GM12872 (cell line): Measurements from ENCODE around the gene GPR21.

Experiments
- TF ChIP-seq, protein P1 (sequence below): IDR thresholded peaks from 3 replicates; pipeline ENCODE4 v1.5.1; 2011; ENCODE audit warnings: low read depth, mild to moderate bottlenecking, low read length, moderate library complexity; ENCODE audit not compliant: insufficient read depth

GPR21 gene

DNA sequence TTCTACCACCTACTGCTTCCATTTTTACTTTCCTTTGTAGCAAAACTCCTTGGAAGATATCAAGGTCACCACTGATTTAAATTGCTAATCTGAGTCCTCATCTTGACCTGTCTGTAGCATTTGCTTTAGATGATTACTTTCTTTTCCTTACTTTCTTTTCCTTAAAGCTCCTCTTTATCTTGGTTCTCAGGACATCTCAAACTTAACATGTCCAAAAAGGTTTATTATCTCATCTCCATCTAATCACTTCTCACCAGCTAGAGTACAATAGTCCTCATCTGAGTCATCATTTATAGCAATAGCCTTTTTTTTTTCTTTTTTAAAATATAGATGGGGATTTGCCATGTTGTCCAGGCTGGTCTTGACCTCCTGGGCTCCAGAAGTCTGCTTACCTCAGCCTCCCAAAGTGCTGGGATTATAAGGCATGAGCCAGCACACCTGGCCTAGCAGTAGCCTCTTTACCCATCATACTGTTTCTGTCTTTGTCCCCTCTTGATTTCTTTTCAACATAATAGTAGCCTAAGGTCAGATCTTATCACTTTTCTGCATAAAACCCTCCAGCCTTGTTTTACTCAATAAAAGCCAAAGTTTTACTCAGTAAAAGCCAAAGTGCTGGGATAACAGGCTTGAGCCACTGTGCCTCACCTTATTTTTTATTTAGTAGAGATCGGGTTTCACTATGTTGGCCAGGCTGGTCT is 32.9 kb upstream of the GPR21 start:
- TF ChIP-seq, protein P1, sequence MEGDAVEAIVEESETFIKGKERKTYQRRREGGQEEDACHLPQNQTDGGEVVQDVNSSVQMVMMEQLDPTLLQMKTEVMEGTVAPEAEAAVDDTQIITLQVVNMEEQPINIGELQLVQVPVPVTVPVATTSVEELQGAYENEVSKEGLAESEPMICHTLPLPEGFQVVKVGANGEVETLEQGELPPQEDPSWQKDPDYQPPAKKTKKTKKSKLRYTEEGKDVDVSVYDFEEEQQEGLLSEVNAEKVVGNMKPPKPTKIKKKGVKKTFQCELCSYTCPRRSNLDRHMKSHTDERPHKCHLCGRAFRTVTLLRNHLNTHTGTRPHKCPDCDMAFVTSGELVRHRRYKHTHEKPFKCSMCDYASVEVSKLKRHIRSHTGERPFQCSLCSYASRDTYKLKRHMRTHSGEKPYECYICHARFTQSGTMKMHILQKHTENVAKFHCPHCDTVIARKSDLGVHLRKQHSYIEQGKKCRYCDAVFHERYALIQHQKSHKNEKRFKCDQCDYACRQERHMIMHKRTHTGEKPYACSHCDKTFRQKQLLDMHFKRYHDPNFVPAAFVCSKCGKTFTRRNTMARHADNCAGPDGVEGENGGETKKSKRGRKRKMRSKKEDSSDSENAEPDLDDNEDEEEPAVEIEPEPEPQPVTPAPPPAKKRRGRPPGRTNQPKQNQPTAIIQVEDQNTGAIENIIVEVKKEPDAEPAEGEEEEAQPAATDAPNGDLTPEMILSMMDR = no peak

DNA sequence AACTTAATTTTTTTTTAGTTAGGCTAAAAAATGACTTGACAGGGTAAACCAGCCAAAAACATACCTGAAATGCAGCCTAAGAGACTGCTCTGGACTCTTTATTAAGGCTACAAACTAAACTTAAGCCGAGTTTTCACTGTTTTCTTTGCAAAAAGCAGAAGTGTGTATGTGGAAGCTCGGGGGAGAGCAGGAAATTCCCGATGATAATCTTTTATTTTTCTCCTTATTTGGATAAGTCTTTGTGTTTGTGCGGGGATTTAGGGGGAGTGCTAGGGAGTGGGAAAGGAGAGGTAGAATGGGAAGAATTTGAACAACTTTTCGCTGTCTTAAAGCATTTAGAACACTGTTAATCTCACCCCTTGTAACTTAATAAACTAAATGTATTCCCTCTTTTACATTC is 30.7 kb upstream of the GPR21 start:
- TF ChIP-seq, protein P1 = no peak

DNA sequence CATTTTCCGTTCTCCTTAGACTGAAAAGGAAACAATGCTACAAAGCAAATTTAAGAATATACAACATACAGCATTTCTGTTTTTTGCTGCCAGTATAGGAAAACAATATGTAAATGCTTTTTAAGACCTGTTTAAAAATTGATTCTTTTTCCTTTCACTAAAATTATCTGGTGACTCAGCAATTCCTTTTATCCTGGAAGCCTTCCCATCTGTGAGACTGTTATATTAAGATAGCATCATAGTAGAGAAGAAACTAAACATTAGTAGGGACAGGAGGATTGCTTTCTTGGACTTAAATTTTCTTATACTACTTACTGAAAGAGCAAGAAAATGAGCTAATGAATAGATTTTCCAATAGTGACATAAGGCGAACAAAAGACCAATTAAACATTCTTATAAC is 30.0 kb upstream of the GPR21 start:
- TF ChIP-seq, protein P1 = no peak

DNA sequence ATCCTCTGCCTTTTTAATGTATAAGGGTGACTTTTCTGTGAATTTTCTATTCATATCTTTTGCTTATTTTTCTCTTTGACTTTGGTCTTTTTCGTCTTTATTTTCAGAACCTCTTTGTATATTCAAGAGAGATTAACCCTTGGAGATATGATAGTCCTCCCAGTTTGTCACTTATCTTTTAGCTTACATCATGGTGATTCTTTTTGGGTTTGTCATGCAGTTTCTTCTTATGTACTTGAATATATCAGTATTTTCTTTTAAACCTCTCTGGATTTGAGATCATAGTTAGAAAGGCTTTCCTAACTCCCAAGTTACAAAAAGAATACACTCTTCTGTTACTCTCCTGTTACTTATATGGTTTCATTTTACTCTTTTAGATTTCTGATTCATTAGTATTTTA is 27.5 kb upstream of the GPR21 start:
- TF ChIP-seq, protein P1 = no peak

DNA sequence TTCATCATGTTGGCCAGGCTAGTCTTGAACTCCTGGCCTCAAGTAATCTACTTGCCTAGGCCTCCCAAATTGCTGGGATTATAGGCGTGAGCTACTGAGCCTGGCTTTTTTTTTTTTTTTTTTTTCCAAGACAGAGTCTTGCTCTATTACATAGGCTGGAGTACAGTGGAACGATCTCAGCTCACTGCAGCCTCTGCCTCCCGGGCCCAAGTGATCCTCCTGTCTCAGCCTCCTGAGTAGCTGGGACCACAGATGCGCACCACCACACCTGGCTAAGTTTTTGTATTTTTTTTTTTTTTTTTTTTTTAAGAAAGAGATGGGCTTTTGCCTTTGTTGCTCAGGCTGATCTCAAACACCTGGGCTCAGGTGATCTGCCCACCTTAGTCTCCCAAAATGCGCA is 26.2 kb upstream of the GPR21 start:
- TF ChIP-seq, protein P1 = no peak

DNA sequence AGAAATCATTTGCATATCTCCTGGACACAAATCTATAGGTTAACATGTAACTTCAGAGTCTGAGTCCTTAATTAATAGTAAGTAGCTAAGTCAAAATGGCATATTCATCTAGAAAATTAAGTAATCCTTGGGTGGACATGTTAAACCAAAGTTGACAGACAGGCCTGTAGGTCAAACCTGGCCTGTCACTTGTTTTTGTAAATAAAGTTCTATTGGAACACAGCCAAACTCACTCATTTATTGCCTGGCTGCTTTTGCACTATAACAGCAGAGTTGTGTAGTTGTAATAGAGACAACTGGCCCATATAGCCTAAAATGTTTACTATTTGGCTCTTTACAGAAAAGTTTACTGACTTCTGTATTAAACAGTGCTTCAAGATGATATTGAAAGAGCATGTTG is 24.6 kb upstream of the GPR21 start:
- TF ChIP-seq, protein P1 = no peak

DNA sequence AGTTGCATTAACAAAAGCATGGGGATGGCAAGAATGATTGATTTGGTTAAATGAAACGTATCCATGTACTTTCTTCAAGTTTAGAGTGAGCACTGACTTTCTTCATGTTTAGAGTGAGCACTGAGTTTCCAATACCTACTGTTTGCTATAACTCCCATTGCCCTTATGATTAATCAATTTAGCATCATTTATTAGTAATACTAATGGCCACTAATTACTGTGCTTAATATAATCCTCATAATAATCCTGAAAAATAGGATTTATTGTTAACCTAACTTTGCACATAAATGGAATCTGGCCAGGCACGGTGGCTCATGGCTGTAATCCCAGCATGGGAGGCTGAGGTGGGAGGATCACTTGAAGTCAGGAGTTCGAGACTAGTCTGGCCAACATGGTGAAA is 22.1 kb upstream of the GPR21 start:
- TF ChIP-seq, protein P1 = no peak
